GM12801 (cell line): ENCODE results near the gene HDAC9.

Experiments used
- CTCF ChIP-seq: IDR thresholded peaks from one replicate; pipeline ENCODE4 v1.5.1; 2011; ENCODE audit warnings: control low read depth; ENCODE audit not compliant: insufficient read length; ENCODE audit errors: extremely low read depth

The HDAC9 gene

GRCh38 chr7:19016140-19016539, 520.6 kb downstream of the HDAC9 start:
- no peak for TF ChIP-seq CTCF

- no peak for TF ChIP-seq CTCF
Observed at GRCh38 chr7:19017374-19017773, 521.8 kb downstream of the HDAC9 start.

GRCh38 chr7:19020062-19020461, 524.5 kb downstream of the HDAC9 start:
- no peak for TF ChIP-seq CTCF

GRCh38 chr7:19020711-19021110, 525.2 kb downstream of the HDAC9 start:
- no peak for TF ChIP-seq CTCF

GRCh38 chr7:19023477-19023876, 527.9 kb downstream of the HDAC9 start:
- no peak for TF ChIP-seq CTCF

GRCh38 chr7:19024261-19024660, 528.7 kb downstream of the HDAC9 start:
- TF ChIP-seq CTCF = no peak

- TF ChIP-seq CTCF = no peak
Observed at GRCh38 chr7:19026888-19027287, 531.3 kb downstream of the HDAC9 start.

- no peak for TF ChIP-seq CTCF
Observed at GRCh38 chr7:19030281-19030680, 534.7 kb downstream of the HDAC9 start.
